GM21717 (cell line): ENCODE measurements around the gene STAT4.
A peak's percentile ranks its signal among the peaks of the same experiment; 100 is the strongest.

Source experiments
- ATAC-seq: cut with Tn5 transposase; IDR thresholded peaks from one replicate; pipeline ENCODE4 v1.9.1; 2021; ENCODE audit warnings: mild to moderate bottlenecking, moderate library complexity; ENCODE audit not compliant: unreplicated experiment

Gene STAT4

GRCh38 chr2:191150600-191151330 lies at the start of gene STAT4:
TSS of gene STAT4 (minus strand) at chr2:191150994. CDS start at chr2:191148203, 2,791 bp downstream.
- ATAC-seq: peak; percentile 90

GRCh38 chr2:191199929-191200512 lies 49.2 kb upstream of the STAT4 start:
- ATAC-seq: no peak

- no peak for ATAC-seq
Measured at GRCh38 chr2:191198271-191198670, 47.5 kb upstream of the STAT4 start.

GRCh38 chr2:191197096-191197495 lies 46.3 kb upstream of the STAT4 start:
- no peak for ATAC-seq

- ATAC-seq: no peak
Measured at GRCh38 chr2:191195021-191195420, 44.2 kb upstream of the STAT4 start.

- no peak for ATAC-seq
Measured at GRCh38 chr2:191190861-191191552, 40.2 kb upstream of the STAT4 start.

GRCh38 chr2:191190435-191190834 lies 39.6 kb upstream of the STAT4 start:
- ATAC-seq: no peak

GRCh38 chr2:191189112-191189635 lies 38.4 kb upstream of the STAT4 start:
- no peak for ATAC-seq

GRCh38 chr2:191188550-191189093 lies 37.8 kb upstream of the STAT4 start:
- ATAC-seq: no peak

- no peak for ATAC-seq
Measured at GRCh38 chr2:191187105-191187829, 36.5 kb upstream of the STAT4 start.

- ATAC-seq: no peak
Measured at GRCh38 chr2:191184457-191184856, 33.7 kb upstream of the STAT4 start.

- no peak for ATAC-seq
Measured at GRCh38 chr2:191183516-191183915, 32.7 kb upstream of the STAT4 start.

GRCh38 chr2:191183081-191183480 lies 32.3 kb upstream of the STAT4 start:
- no peak for ATAC-seq

GRCh38 chr2:191180713-191181112 lies 29.9 kb upstream of the STAT4 start:
- no peak for ATAC-seq

GRCh38 chr2:191180276-191180675 lies 29.5 kb upstream of the STAT4 start:
- no peak for ATAC-seq

GRCh38 chr2:191178806-191179514 lies 28.2 kb upstream of the STAT4 start:
- ATAC-seq: no peak

- ATAC-seq: no peak
Measured at GRCh38 chr2:191177751-191178736, 27.2 kb upstream of the STAT4 start.

- ATAC-seq: no peak
Measured at GRCh38 chr2:191176801-191177438, 26.1 kb upstream of the STAT4 start.

- peak; percentile 73 for ATAC-seq
Measured at GRCh38 chr2:191176305-191176704, 25.5 kb upstream of the STAT4 start.
